GM18526 (cell line): Measurements from ENCODE around the gene PPFIA3.

Experiments used
- POLR2A ChIP-seq: IDR thresholded peaks from 3 replicates; pipeline ENCODE4 v1.6.1; 2011; ENCODE audit not compliant: insufficient read length; ENCODE audit errors: extremely low read depth

Gene PPFIA3

GRCh38 chr19:49114630-49115363 lies 4.5 kb upstream of the PPFIA3 start:
- TF ChIP-seq POLR2A, result no peak

GRCh38 chr19:49116544-49116943 lies 2.8 kb upstream of the PPFIA3 start:
- no peak for TF ChIP-seq POLR2A

- TF ChIP-seq POLR2A, result no peak
These were observed 1.4 kb upstream of the PPFIA3 start for GRCh38 chr19:49117677-49118564.

- TF ChIP-seq POLR2A, result peak; percentile 62
These were observed 556 bp upstream of the PPFIA3 start, which contains the start of gene C19orf73 for GRCh38 chr19:49118565-49119410. TSS of gene C19orf73 (minus strand) at chr19:49119143. CDS start at chr19:49119022, 121 bp downstream.

- no peak for TF ChIP-seq POLR2A
These were observed 960 bp downstream of the PPFIA3 start for GRCh38 chr19:49120325-49120683.

- TF ChIP-seq POLR2A, result no peak
These were observed 1.5 kb downstream of the PPFIA3 start for GRCh38 chr19:49120868-49121267.

GRCh38 chr19:49125025-49125731 lies 5.8 kb downstream of the PPFIA3 start:
- no peak for TF ChIP-seq POLR2A

GRCh38 chr19:49126575-49126974 lies 7.2 kb downstream of the PPFIA3 start:
- TF ChIP-seq POLR2A, result no peak

- peak; percentile 39 for TF ChIP-seq POLR2A
These were observed 8.6 kb downstream of the PPFIA3 start for GRCh38 chr19:49127674-49128544.

- TF ChIP-seq POLR2A, result no peak
These were observed 9.3 kb downstream of the PPFIA3 start for GRCh38 chr19:49128545-49129237.

GRCh38 chr19:49129238-49129583 lies 9.9 kb downstream of the PPFIA3 start:
- no peak for TF ChIP-seq POLR2A

GRCh38 chr19:49130325-49130724 lies 11.0 kb downstream of the PPFIA3 start:
- TF ChIP-seq POLR2A, result no peak

- TF ChIP-seq POLR2A, result no peak
These were observed 13.7 kb downstream of the PPFIA3 start for GRCh38 chr19:49132974-49133609.
